HEK293 (cell line): Measurements from ENCODE around the gene IFIH1.

ENCODE experiments used
- CTCF ChIA-PET: fragments of 350-600 bp; formaldehyde crosslinking; extraction: SDS; loops from one replicate; lab custom pipeline; 2021; ENCODE audit warnings: antibody characterized with exemption; lab: Yijun Ruan, JAX
- POLR2A ChIA-PET: fragments of 300-600 bp; formaldehyde crosslinking; extraction: SDS; loops from one replicate; lab custom pipeline; 2020; ENCODE audit warnings: antibody characterized with exemption, inconsistent platforms; lab: Yijun Ruan, JAX
- H3K27ac ChIP-seq: fragments of 200-500 bp; sonication (Bioruptor generic); 2 replicates; pipeline ENCODE4 v1.5.1; 2014; ENCODE audit warnings: low read depth, low read length, control low read depth, inconsistent platforms; ENCODE audit errors: extremely low read depth
- H3K36me3 ChIP-seq, 2 experiments: fragments of 200-500 bp in 1 of 2; sonication (Bioruptor generic) in 1 of 2; 1 replicate in 1 of 2; 2 replicates in 1 of 2; pipeline ENCODE4 v1.5.1; 2014 to 2017; ENCODE audit warnings: inconsistent platforms in 2 of 2, low read length in 2 of 2; ENCODE audit not compliant: control insufficient read depth in 2 of 2, insufficient read depth in 1 of 2
- H3K4me1 ChIP-seq: fragments of 200-500 bp; sonication (Bioruptor generic); 2 replicates; pipeline ENCODE4 v1.5.1; 2014; ENCODE audit warnings: mild to moderate bottlenecking, low read length, inconsistent platforms; ENCODE audit not compliant: control insufficient read depth, insufficient read depth
- H3K4me3 ChIP-seq: 2 replicates; pipeline ENCODE4 v1.5.1; 2011; ENCODE audit warnings: low read depth, mild to moderate bottlenecking, control low read depth, low read length, moderate library complexity
- H3K9me3 ChIP-seq: fragments of 200-500 bp; sonication (Bioruptor generic); 2 replicates; pipeline ENCODE4 v1.5.1; 2014; ENCODE audit warnings: low read depth, low read length, inconsistent platforms; ENCODE audit not compliant: control insufficient read depth, insufficient read depth
- HOXC10 ChIP-seq: sonication (generic); formaldehyde crosslinking; IDR thresholded peaks from 2 replicates; pipeline ENCODE4 v1.8.1; 2023; ENCODE audit warnings: mild to moderate bottlenecking, missing genetic modification reagents
- HOXD13 ChIP-seq: sonication (generic); formaldehyde crosslinking; IDR thresholded peaks from 2 replicates; pipeline ENCODE4 v1.8.0; 2022; ENCODE audit warnings: missing genetic modification reagents, borderline replicate concordance
- REPIN1 ChIP-seq: fragments of 450-650 bp; formaldehyde crosslinking; IDR thresholded peaks from 2 replicates; pipeline ENCODE4 v1.5.1; 2017; ENCODE audit warnings: missing biosample characterization, missing genetic modification characterization, low read depth
- SCRT2 ChIP-seq: fragments of 450-650 bp; formaldehyde crosslinking; IDR thresholded peaks from 2 replicates; pipeline ENCODE4 v1.5.1; 2016; ENCODE audit warnings: missing biosample characterization, missing genetic modification characterization
- WT1 ChIP-seq: fragments of 450-650 bp; formaldehyde crosslinking; IDR thresholded peaks from 2 replicates; pipeline ENCODE4 v1.5.1; 2016; ENCODE audit warnings: missing biosample characterization, missing genetic modification characterization
- ZBTB48 ChIP-seq: fragments of 450-650 bp; formaldehyde crosslinking; IDR thresholded peaks from 2 replicates; pipeline ENCODE4 v1.5.1; 2016; ENCODE audit warnings: missing biosample characterization, missing genetic modification characterization
- ZBTB8A ChIP-seq: fragments of 450-650 bp; formaldehyde crosslinking; IDR thresholded peaks from 2 replicates; pipeline ENCODE4 v1.5.1; 2016; ENCODE audit warnings: missing biosample characterization, missing genetic modification characterization
- ZNF132 ChIP-seq: fragments of 450-650 bp; formaldehyde crosslinking; IDR thresholded peaks from 2 replicates; pipeline ENCODE4 v1.5.1; 2017; ENCODE audit warnings: missing biosample characterization, missing genetic modification characterization, borderline replicate concordance
- ZNF155 ChIP-seq: fragments of 450-650 bp; formaldehyde crosslinking; IDR thresholded peaks from 2 replicates; pipeline ENCODE4 v1.5.1; 2016; ENCODE audit warnings: missing biosample characterization, missing genetic modification characterization
- ZNF202 ChIP-seq: fragments of 450-650 bp; formaldehyde crosslinking; IDR thresholded peaks from 2 replicates; pipeline ENCODE4 v1.5.1; 2016; ENCODE audit warnings: missing biosample characterization, missing genetic modification characterization, borderline replicate concordance
- ZNF214 ChIP-seq: fragments of 450-650 bp; formaldehyde crosslinking; IDR thresholded peaks from 2 replicates; pipeline ENCODE4 v1.5.1; 2017; ENCODE audit warnings: missing biosample characterization, mild to moderate bottlenecking, missing genetic modification characterization, borderline replicate concordance
- ZNF266 ChIP-seq: fragments of 450-650 bp; formaldehyde crosslinking; IDR thresholded peaks from 2 replicates; pipeline ENCODE4 v1.5.1; 2016; ENCODE audit warnings: missing biosample characterization, missing genetic modification characterization, low read depth
- ZNF701 ChIP-seq: fragments of 450-650 bp; formaldehyde crosslinking; IDR thresholded peaks from 2 replicates; pipeline ENCODE4 v1.5.1; 2016; ENCODE audit warnings: missing biosample characterization, missing genetic modification characterization
- TF ChIP-seq, protein P1 (sequence below): fragments of 450-650 bp; formaldehyde crosslinking; IDR thresholded peaks from 2 replicates; pipeline ENCODE4 v1.5.1; 2017; ENCODE audit warnings: missing biosample characterization, missing genetic modification characterization
- TF ChIP-seq, protein P2 (sequence below): fragments of 450-650 bp; formaldehyde crosslinking; IDR thresholded peaks from 2 replicates; pipeline ENCODE4 v1.5.1; 2016; ENCODE audit warnings: missing biosample characterization, missing genetic modification characterization
- TF ChIP-seq, protein P3 (sequence below): fragments of 450-650 bp; formaldehyde crosslinking; IDR thresholded peaks from 2 replicates; pipeline ENCODE4 v1.5.1; 2017; ENCODE audit warnings: missing biosample characterization, missing genetic modification characterization
- TF ChIP-seq, protein P4 (sequence below): fragments of 450-650 bp; formaldehyde crosslinking; IDR thresholded peaks from 2 replicates; pipeline ENCODE4 v1.5.1; 2017; ENCODE audit warnings: missing biosample characterization, missing genetic modification characterization
- TF ChIP-seq, protein P5 (sequence below): fragments of 450-650 bp; formaldehyde crosslinking; IDR thresholded peaks from 2 replicates; pipeline ENCODE4 v1.5.1; 2016; ENCODE audit warnings: missing biosample characterization, missing genetic modification characterization, borderline replicate concordance
- TF ChIP-seq, protein P6 (sequence below): fragments of 450-650 bp; formaldehyde crosslinking; IDR thresholded peaks from 2 replicates; pipeline ENCODE4 v1.5.1; 2016; ENCODE audit warnings: missing biosample characterization, missing genetic modification characterization
- TF ChIP-seq, protein P7 (sequence below): fragments of 450-650 bp; formaldehyde crosslinking; IDR thresholded peaks from 2 replicates; pipeline ENCODE4 v1.5.1; 2016; ENCODE audit warnings: missing biosample characterization, missing genetic modification characterization

Gene IFIH1

DNA sequence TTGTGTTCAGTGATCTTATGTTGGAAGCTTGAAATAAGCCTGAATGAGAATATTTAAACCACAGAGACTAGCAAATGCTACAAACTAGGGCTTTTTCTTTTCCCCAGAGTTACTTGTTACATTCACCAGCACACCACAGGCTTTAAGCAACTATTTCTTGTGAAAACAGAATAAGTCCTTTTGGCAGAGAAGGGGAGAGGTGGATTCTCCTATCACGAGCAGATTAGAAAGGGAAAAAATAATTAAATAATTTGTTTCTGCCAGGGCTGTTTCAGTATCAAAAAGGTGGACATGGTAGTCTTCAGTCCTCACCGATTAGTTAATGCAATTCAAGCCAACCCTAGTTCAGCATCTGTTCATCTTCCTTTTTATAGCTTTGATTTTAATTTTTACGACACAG is 12.6 kb downstream of the IFIH1 start (continued):
- TF ChIP-seq, protein P1, sequence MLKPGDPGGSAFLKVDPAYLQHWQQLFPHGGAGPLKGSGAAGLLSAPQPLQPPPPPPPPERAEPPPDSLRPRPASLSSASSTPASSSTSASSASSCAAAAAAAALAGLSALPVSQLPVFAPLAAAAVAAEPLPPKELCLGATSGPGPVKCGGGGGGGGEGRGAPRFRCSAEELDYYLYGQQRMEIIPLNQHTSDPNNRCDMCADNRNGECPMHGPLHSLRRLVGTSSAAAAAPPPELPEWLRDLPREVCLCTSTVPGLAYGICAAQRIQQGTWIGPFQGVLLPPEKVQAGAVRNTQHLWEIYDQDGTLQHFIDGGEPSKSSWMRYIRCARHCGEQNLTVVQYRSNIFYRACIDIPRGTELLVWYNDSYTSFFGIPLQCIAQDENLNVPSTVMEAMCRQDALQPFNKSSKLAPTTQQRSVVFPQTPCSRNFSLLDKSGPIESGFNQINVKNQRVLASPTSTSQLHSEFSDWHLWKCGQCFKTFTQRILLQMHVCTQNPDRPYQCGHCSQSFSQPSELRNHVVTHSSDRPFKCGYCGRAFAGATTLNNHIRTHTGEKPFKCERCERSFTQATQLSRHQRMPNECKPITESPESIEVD (tag by site-specific recombination), result no peak
- TF ChIP-seq WT1 (no peak), ZNF202 (tag by site-specific recombination) (no peak), ZNF155 (tag by site-specific recombination) (no peak), ZBTB48 (tag by site-specific recombination) (no peak), HOXC10 (CRISPR knock-in tag) (no peak), ZNF214 (tag by site-specific recombination) (no peak), HOXD13 (CRISPR knock-in tag) (no peak), REPIN1 (tag by site-specific recombination) (no peak)
- TF ChIP-seq, protein P2, sequence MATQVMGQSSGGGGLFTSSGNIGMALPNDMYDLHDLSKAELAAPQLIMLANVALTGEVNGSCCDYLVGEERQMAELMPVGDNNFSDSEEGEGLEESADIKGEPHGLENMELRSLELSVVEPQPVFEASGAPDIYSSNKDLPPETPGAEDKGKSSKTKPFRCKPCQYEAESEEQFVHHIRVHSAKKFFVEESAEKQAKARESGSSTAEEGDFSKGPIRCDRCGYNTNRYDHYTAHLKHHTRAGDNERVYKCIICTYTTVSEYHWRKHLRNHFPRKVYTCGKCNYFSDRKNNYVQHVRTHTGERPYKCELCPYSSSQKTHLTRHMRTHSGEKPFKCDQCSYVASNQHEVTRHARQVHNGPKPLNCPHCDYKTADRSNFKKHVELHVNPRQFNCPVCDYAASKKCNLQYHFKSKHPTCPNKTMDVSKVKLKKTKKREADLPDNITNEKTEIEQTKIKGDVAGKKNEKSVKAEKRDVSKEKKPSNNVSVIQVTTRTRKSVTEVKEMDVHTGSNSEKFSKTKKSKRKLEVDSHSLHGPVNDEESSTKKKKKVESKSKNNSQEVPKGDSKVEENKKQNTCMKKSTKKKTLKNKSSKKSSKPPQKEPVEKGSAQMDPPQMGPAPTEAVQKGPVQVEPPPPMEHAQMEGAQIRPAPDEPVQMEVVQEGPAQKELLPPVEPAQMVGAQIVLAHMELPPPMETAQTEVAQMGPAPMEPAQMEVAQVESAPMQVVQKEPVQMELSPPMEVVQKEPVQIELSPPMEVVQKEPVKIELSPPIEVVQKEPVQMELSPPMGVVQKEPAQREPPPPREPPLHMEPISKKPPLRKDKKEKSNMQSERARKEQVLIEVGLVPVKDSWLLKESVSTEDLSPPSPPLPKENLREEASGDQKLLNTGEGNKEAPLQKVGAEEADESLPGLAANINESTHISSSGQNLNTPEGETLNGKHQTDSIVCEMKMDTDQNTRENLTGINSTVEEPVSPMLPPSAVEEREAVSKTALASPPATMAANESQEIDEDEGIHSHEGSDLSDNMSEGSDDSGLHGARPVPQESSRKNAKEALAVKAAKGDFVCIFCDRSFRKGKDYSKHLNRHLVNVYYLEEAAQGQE (tag by site-specific recombination), result no peak
- TF ChIP-seq, protein P3, sequence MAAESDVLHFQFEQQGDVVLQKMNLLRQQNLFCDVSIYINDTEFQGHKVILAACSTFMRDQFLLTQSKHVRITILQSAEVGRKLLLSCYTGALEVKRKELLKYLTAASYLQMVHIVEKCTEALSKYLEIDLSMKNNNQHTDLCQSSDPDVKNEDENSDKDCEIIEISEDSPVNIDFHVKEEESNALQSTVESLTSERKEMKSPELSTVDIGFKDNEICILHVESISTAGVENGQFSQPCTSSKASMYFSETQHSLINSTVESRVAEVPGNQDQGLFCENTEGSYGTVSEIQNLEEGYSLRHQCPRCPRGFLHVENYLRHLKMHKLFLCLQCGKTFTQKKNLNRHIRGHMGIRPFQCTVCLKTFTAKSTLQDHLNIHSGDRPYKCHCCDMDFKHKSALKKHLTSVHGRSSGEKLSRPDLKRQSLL (tag by site-specific recombination), result no peak

DNA sequence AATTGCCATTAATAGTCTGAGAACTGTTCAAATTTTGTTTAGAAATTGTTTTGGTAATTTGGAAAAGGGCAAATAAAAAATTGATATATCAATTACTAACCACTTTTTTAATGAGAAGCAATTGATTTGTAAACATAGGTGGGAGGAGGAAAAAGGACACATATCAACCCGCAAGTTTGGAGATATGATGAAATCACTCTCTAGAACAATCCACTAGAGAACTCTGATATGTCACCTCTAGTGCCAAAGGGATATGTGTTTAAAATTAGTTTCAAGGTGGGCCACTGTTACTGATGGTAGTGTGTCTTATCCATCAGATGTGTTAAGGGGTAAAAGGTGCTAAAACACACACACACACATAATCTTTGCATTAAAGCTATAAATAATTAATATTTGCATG is 16.6 kb downstream of the IFIH1 start:
- Histone ChIP-seq H3K4me3 (no peak overlapping the region), H3K4me1 (no peaks in the 10 kb centered on the region), H3K27ac (no peak overlapping the region), H3K9me3 (no peaks in the 10 kb centered on the region), H3K36me3 (no peaks in the 10 kb centered on the region)
- CTCF ChIA-PET, result interaction anchor here (0.5 to 8.8 kb wide), 12 partner anchors 13 to 153 kb away, joined by 3 to 130 read pairs (median 5); partner anchors contain the start of genes GCG and IFIH1
- POLR2A ChIA-PET, result no interaction called here
- TF ChIP-seq ZNF132, result no peak
- TF ChIP-seq, protein P4, sequence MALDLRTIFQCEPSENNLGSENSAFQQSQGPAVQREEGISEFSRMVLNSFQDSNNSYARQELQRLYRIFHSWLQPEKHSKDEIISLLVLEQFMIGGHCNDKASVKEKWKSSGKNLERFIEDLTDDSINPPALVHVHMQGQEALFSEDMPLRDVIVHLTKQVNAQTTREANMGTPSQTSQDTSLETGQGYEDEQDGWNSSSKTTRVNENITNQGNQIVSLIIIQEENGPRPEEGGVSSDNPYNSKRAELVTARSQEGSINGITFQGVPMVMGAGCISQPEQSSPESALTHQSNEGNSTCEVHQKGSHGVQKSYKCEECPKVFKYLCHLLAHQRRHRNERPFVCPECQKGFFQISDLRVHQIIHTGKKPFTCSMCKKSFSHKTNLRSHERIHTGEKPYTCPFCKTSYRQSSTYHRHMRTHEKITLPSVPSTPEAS (tag by site-specific recombination), result no peak
- no peak for TF ChIP-seq ZNF266
- no peak for TF ChIP-seq ZBTB8A
- TF ChIP-seq, protein P5, sequence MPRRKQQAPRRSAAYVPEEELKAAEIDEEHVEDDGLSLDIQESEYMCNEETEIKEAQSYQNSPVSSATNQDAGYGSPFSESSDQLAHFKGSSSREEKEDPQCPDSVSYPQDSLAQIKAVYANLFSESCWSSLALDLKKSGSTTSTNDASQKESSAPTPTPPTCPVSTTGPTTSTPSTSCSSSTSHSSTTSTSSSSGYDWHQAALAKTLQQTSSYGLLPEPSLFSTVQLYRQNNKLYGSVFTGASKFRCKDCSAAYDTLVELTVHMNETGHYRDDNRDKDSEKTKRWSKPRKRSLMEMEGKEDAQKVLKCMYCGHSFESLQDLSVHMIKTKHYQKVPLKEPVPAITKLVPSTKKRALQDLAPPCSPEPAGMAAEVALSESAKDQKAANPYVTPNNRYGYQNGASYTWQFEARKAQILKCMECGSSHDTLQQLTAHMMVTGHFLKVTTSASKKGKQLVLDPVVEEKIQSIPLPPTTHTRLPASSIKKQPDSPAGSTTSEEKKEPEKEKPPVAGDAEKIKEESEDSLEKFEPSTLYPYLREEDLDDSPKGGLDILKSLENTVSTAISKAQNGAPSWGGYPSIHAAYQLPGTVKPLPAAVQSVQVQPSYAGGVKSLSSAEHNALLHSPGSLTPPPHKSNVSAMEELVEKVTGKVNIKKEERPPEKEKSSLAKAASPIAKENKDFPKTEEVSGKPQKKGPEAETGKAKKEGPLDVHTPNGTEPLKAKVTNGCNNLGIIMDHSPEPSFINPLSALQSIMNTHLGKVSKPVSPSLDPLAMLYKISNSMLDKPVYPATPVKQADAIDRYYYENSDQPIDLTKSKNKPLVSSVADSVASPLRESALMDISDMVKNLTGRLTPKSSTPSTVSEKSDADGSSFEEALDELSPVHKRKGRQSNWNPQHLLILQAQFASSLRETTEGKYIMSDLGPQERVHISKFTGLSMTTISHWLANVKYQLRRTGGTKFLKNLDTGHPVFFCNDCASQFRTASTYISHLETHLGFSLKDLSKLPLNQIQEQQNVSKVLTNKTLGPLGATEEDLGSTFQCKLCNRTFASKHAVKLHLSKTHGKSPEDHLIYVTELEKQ, result no peak
- TF ChIP-seq, protein P6, sequence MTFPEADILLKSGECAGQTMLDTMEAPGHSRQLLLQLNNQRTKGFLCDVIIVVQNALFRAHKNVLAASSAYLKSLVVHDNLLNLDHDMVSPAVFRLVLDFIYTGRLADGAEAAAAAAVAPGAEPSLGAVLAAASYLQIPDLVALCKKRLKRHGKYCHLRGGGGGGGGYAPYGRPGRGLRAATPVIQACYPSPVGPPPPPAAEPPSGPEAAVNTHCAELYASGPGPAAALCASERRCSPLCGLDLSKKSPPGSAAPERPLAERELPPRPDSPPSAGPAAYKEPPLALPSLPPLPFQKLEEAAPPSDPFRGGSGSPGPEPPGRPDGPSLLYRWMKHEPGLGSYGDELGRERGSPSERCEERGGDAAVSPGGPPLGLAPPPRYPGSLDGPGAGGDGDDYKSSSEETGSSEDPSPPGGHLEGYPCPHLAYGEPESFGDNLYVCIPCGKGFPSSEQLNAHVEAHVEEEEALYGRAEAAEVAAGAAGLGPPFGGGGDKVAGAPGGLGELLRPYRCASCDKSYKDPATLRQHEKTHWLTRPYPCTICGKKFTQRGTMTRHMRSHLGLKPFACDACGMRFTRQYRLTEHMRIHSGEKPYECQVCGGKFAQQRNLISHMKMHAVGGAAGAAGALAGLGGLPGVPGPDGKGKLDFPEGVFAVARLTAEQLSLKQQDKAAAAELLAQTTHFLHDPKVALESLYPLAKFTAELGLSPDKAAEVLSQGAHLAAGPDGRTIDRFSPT (tag by site-specific recombination), result no peak
- TF ChIP-seq SCRT2 (tag by site-specific recombination), result no peak
- no peak for TF ChIP-seq ZNF701
- TF ChIP-seq, protein P7, sequence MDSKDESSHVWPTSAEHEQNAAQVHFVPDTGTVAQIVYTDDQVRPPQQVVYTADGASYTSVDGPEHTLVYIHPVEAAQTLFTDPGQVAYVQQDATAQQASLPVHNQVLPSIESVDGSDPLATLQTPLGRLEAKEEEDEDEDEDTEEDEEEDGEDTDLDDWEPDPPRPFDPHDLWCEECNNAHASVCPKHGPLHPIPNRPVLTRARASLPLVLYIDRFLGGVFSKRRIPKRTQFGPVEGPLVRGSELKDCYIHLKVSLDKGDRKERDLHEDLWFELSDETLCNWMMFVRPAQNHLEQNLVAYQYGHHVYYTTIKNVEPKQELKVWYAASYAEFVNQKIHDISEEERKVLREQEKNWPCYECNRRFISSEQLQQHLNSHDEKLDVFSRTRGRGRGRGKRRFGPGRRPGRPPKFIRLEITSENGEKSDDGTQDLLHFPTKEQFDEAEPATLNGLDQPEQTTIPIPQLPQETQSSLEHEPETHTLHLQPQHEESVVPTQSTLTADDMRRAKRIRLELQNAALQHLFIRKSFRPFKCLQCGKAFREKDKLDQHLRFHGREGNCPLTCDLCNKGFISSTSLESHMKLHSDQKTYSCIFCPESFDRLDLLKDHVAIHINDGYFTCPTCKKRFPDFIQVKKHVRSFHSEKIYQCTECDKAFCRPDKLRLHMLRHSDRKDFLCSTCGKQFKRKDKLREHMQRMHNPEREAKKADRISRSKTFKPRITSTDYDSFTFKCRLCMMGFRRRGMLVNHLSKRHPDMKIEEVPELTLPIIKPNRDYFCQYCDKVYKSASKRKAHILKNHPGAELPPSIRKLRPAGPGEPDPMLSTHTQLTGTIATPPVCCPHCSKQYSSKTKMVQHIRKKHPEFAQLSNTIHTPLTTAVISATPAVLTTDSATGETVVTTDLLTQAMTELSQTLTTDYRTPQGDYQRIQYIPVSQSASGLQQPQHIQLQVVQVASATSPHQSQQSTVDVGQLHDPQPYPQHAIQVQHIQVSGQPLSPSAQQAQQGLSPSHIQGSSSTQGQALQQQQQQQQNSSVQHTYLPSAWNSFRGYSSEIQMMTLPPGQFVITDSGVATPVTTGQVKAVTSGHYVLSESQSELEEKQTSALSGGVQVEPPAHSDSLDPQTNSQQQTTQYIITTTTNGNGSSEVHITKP, result no peak
